ACC112 (cell line): ENCODE measurements around the gene SPATA6.

Source experiments
- H2AFZ ChIP-seq: fragments of 200-600 bp; sonication (generic); one replicate; pipeline ENCODE4 v1.6.0; 2017; ENCODE audit warnings: antibody characterized with exemption, low read length; ENCODE audit not compliant: unreplicated experiment
- H3K27ac ChIP-seq: fragments of 200-600 bp; sonication (generic); 2 replicates; pipeline ENCODE4 v1.5.1; 2014; ENCODE audit warnings: low read depth, mild to moderate bottlenecking, antibody characterized with exemption, low read length, moderate library complexity
- H3K27me3 ChIP-seq: fragments of 200-600 bp; sonication (generic); 2 replicates; pipeline ENCODE4 v1.6.1; 2014; ENCODE audit warnings: mild to moderate bottlenecking, antibody characterized with exemption, low read length, moderate library complexity, mixed read lengths; ENCODE audit not compliant: insufficient read depth
- H3K36me3 ChIP-seq: fragments of 200-600 bp; sonication (generic); 2 replicates; pipeline ENCODE4 v1.6.1; 2016; ENCODE audit warnings: mild to moderate bottlenecking, antibody characterized with exemption, low read length, moderate library complexity, mixed read lengths; ENCODE audit not compliant: insufficient read depth
- H3K4me1 ChIP-seq: fragments of 200-600 bp; sonication (generic); one replicate; pipeline ENCODE4 v1.6.1; 2016; ENCODE audit warnings: low read length, mixed read lengths; ENCODE audit not compliant: insufficient read depth, unreplicated experiment, control insufficient read depth
- H3K4me3 ChIP-seq: fragments of 200-600 bp; sonication (generic); 2 replicates; pipeline ENCODE4 v1.5.1; 2014; ENCODE audit warnings: mild to moderate bottlenecking, low read depth, low read length
- H3K79me2 ChIP-seq: fragments of 200-600 bp; sonication (generic); one replicate; pipeline ENCODE4 v1.6.0; 2016; ENCODE audit warnings: low read length; ENCODE audit not compliant: control insufficient read depth, unreplicated experiment, insufficient read depth

Gene SPATA6

DNA sequence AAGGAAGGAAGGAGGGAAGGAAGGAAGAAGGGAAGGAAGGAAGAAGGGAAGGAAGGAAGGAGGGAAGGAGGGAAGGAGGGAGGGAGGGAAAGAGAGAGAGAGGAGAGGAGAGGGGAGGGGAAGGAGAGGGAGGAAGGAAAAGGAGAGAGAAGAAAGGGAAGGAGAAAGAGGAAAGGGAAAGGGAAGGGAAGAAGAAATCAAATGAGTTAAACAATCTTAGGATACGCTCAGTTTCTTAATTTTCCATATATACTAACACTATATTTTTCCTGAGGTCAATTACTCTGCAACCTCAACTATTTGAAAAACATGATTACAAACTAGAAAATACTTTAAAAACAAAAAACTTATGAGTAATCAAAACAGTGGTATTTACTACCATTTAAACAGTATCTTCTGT lies 53.3 kb downstream of the SPATA6 start:
- Histone ChIP-seq H3K79me2 (no peaks in the 10 kb centered on the region), H3K27ac (no peak overlapping the region), H3K4me1 (no peaks in the 10 kb centered on the region), H3K27me3 (no peaks in the 10 kb centered on the region), H3K36me3 (no peaks in the 10 kb centered on the region), H3K4me3 (no peak overlapping the region), H2AFZ (no peak overlapping the region)

DNA sequence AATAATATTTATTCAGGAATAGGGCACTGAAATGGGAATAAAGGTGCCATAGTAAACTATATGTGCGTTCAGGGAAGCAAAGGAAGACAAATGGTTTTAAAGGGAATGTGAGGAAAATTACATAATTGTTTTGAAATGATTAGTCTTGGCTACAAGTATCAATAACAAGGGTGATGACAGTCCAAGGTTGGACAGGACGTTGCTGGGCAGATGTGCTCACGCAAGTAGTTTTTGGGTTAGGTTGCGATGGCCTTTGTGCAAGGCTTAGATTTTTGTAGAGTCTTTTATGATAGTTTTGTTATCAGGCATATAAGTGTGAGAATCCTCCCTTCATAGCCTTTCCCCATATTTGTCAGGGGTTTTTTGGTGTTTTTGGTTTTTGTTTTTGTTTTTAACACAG lies 57.0 kb downstream of the SPATA6 start:
- Histone ChIP-seq H3K27ac (no peak overlapping the region), H3K4me1 (no peaks in the 10 kb centered on the region), H3K4me3 (no peak overlapping the region), H3K36me3 (no peaks in the 10 kb centered on the region), H3K27me3 (no peaks in the 10 kb centered on the region), H3K79me2 (no peaks in the 10 kb centered on the region), H2AFZ (no peak overlapping the region)

DNA sequence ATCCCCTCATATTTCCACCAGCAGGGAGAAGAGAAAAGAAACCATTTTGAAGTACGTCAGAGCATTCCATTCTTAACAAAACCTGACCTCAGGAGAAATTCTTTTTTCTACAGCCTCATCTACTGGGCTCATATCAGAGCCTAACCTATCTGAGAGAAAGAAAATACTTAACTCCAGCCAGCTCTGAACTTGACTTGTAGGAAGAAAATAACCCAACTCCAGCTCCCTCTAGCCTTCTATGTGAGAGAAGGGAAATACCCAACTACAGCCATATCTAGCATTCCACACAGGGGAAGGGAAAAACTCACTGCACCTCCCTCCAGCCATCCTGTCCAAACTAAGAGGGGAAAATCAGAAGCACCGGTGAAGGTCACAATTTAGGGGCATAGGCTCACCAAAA lies 57.7 kb downstream of the SPATA6 start:
- Histone ChIP-seq H3K27ac (no peak overlapping the region), H3K4me1 (no peaks in the 10 kb centered on the region), H3K27me3 (no peaks in the 10 kb centered on the region), H3K4me3 (no peak overlapping the region), H2AFZ (no peak overlapping the region), H3K36me3 (no peaks in the 10 kb centered on the region), H3K79me2 (no peaks in the 10 kb centered on the region)

DNA sequence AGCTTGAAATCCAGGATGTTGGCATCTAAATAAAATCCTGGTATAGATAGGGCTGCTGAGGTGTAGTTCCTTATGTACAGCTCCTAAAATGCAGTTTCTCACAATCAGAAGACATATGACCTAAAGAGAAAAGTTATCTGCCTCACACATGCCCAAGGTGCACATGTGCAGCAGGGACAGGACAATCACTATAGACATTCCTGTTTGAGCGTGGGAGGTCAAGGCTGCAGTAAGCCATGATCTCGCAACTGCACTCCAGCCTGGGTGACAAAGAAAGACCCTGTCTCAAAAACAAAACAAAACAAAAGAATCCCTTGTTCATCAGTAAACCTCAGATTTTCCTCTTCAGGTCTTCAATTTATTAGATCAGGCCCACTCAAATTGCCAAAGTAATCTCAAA lies 66.1 kb downstream of the SPATA6 start:
- H2AFZ ChIP-seq, result no peak overlapping the region
- H3K4me3 ChIP-seq, result no peak overlapping the region
- H3K36me3 ChIP-seq, result no peaks in the 10 kb centered on the region
- no peaks in the 10 kb centered on the region for H3K4me1 ChIP-seq
- H3K27me3 ChIP-seq, result no peaks in the 10 kb centered on the region
- H3K27ac ChIP-seq, result no peak overlapping the region
- H3K79me2 ChIP-seq, result no peaks in the 10 kb centered on the region

DNA sequence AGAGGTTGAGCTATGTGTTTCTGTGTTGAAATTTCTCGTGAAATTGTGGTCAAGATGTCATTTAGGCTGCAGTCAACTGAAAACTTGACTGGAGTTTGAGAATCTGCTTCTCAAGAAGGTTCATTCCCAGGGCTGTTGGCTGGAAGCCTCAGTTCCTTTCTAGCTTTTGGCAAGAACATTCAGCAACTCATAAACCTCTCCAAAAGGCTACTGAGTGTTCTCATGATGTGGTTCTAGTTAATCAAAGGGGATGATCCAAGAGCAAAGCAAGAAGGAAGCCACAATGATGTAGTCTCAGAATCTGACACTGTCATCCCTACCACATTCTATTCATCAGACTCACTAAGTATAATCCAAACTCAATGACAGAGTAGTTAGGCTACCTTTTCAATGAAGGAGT lies 66.6 kb downstream of the SPATA6 start:
- Histone ChIP-seq H3K4me1 (no peaks in the 10 kb centered on the region), H2AFZ (no peak overlapping the region), H3K36me3 (no peaks in the 10 kb centered on the region), H3K27me3 (no peaks in the 10 kb centered on the region), H3K79me2 (no peaks in the 10 kb centered on the region), H3K27ac (no peak overlapping the region), H3K4me3 (no peak overlapping the region)

DNA sequence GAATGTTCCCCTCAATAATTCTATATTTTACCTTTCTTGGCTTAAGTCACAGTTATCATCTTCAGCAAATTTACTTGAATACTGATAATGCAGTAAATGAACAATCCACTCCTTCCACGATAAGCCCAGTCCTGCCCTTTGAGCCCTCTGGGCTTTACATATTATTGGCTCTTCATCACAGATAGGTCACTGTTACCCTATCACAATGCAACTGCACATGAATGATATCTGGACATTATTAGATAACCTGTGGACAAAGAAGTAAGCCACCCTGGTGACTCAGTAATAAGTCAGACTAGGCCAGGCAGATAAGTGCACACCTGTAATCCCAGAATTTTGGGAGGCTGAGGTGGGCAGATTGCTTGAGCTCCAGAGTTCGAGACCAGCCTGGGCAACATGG lies 69.4 kb downstream of the SPATA6 start:
- Histone ChIP-seq H3K4me3 (no peak overlapping the region), H2AFZ (no peak overlapping the region), H3K27ac (no peak overlapping the region), H3K4me1 (no peaks in the 10 kb centered on the region), H3K27me3 (no peaks in the 10 kb centered on the region), H3K79me2 (no peaks in the 10 kb centered on the region), H3K36me3 (no peaks in the 10 kb centered on the region)

DNA sequence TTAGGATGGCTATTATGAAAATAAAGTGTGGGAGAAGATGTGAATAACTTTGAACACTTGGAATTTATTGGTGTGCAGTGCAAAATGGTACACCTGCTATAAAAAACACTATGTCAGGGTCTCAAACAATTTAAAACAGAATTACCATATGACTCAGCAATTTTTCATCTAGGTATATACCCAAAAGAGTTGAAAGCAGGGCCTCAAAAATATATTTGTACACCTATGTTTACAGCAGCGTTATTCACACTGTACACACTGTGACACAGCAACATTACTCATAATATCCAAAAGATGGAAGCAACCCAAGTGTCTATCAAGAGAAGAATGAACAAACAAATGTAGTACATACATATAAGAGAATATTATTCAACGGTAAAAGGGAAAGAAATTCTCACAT lies 75.8 kb downstream of the SPATA6 start:
- Histone ChIP-seq H3K36me3 (no peaks in the 10 kb centered on the region), H3K4me1 (no peaks in the 10 kb centered on the region), H2AFZ (no peak overlapping the region), H3K79me2 (no peaks in the 10 kb centered on the region), H3K27ac (no peak overlapping the region), H3K27me3 (no peaks in the 10 kb centered on the region), H3K4me3 (no peak overlapping the region)

DNA sequence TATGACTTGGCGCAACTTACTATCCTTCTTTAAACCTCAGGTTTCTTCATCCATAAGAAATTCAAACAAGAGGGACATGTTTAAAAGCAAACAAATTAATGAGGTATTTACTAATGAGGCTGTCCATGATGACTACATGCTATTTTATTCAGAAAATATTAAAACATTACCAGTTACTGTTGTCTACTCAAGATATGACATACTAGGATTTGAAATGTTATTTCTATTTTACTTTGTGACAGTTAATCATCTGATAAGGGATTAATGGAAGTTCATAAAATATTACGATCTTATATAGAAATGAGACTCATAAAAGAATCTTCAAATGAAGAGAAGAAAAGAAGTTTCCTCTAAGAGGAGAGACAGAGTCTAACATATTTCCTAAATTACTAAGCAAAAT lies 80.1 kb downstream of the SPATA6 start:
- H3K4me1 ChIP-seq, result no peaks in the 10 kb centered on the region
- H3K79me2 ChIP-seq, result no peaks in the 10 kb centered on the region
- no peaks in the 10 kb centered on the region for H3K27me3 ChIP-seq
- H3K4me3 ChIP-seq, result no peak overlapping the region
- no peak overlapping the region for H2AFZ ChIP-seq
- H3K27ac ChIP-seq, result no peak overlapping the region
- no peaks in the 10 kb centered on the region for H3K36me3 ChIP-seq

DNA sequence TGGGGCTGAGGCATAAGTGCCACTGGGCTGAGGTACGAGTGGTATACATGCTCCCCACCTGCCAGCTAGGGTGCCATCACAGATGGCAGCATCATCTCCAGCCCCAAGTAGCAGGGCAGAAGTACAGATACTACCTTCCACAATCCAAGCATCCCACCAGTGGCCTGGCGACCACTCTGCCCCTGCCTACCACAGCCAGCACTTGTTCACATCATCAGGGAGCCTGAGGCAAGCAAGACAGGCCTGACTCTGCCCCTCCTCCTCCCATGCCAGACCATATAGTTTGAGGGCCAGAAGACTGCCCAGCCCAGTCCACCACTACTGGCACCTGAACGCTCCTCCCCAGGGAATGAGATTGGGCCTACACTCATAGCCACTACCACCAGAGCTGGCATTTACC lies 84.6 kb downstream of the SPATA6 start:
- Histone ChIP-seq H3K27ac (no peak overlapping the region), H3K79me2 (no peaks in the 10 kb centered on the region), H3K4me1 (no peaks in the 10 kb centered on the region), H2AFZ (no peak overlapping the region), H3K36me3 (no peaks in the 10 kb centered on the region), H3K4me3 (no peak overlapping the region), H3K27me3 (no peaks in the 10 kb centered on the region)

DNA sequence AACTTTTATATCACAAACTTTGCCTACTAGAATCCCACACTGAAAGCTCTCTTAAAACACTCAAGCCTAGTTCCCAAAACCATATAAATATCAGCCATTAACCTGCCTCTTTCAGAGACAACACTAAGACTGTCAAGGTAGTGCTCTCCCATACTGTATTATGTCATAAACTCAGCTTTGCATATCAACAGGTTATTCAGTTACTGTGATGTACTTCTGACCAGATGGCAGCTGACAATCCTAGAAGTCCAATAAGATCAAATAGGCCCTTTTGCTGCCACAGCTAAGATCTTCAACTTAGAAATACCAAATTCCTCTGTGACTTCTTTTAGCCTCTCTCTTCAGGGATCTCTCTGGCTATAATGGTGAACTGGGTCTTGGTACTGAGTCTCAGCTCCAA lies 97.2 kb downstream of the SPATA6 start:
- Histone ChIP-seq H3K79me2 (no peaks in the 10 kb centered on the region), H3K4me3 (no peak overlapping the region), H3K27ac (no peak overlapping the region), H2AFZ (no peak overlapping the region), H3K27me3 (no peaks in the 10 kb centered on the region), H3K36me3 (no peaks in the 10 kb centered on the region; the same call in 1 of the 2 replicates), H3K4me1 (no peaks in the 10 kb centered on the region)

DNA sequence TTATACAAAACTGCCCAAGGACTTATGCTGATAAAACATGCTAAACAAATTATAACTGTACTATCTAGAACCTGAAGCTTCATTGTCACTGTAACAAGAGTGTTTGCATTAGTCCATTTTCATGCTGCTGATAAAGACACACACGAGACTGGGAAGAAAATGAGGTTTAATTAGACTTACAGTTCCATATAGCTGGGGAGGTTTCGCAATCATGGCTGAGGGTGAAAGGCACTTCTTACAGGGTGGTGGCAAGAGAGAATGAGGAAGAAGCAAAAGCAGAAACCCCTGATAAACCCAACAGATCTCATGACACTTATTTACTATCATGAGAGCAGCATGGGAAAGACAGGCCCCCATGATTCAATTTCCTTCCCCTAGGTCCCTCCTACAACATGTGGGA lies 100.4 kb downstream of the SPATA6 start:
- H3K27ac ChIP-seq, result no peak overlapping the region
- H2AFZ ChIP-seq, result no peak overlapping the region
- H3K4me1 ChIP-seq, result no peaks in the 10 kb centered on the region
- H3K79me2 ChIP-seq, result no peaks in the 10 kb centered on the region
- no peak overlapping the region for H3K4me3 ChIP-seq
- no peaks in the 10 kb centered on the region for H3K27me3 ChIP-seq
- no peaks in the 10 kb centered on the region; the same call in 1 of the 2 replicates for H3K36me3 ChIP-seq

DNA sequence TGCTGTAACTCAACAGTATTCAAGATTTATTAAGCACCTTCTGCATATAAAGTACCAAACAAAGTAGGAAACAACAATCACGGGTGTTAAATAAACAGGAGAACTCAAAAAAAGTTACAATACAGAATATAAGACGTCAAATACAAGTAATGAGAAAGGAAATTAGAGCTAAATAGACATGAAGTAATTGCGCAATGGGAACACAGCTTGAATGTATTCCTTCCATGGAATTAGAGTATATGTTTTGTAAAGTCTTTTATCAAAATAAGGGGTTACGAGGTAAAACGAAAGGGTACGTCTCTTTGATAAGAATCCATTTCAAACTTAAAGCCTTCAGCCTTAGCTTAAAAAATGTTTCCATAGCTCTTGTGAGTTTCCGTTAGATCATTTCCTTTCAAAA lies 109.1 kb downstream of the SPATA6 start:
- H3K4me1 ChIP-seq, result no peaks in the 10 kb centered on the region
- H3K79me2 ChIP-seq, result no peaks in the 10 kb centered on the region
- no peak overlapping the region for H3K27ac ChIP-seq
- H2AFZ ChIP-seq, result no peak overlapping the region
- no peaks in the 10 kb centered on the region for H3K36me3 ChIP-seq
- H3K4me3 ChIP-seq, result no peak overlapping the region
- no peaks in the 10 kb centered on the region for H3K27me3 ChIP-seq
